Testis (tissue), 3 donors: ENCODE measurements around the gene SKAP1. TPM values are rescaled to one million over a fixed set of nuclear protein-coding genes. Genes with fewer than 3 reads are reported as not detected.
A peak's percentile ranks its signal among the peaks of the same experiment; 100 is the strongest.

Experiments
- DNase-seq: peaks from one replicate; pipeline ENCODE4 v3.0.0-alpha.2; 2019
- H3K27ac ChIP-seq, 2 donors: fragments of 200-600 bp; sonication (generic); one replicate each; pipeline ENCODE4 v1.5.1; 2019
- H3K27me3 ChIP-seq: fragments of 200-600 bp; sonication (generic); one replicate; pipeline ENCODE4 v1.5.1; 2019
- H3K36me3 ChIP-seq: fragments of 200-600 bp; sonication (generic); one replicate; pipeline ENCODE4 v1.5.1; 2017; ENCODE audit warnings: low read depth; ENCODE audit errors: missing control alignments
- H3K4me1 ChIP-seq: fragments of 200-600 bp; sonication (generic); one replicate; pipeline ENCODE4 v1.5.1; 2019
- H3K4me3 ChIP-seq, 2 donors: fragments of 200-600 bp; sonication (generic); one replicate each; pipeline ENCODE4 v1.5.1; 2017 to 2019
- H3K9me3 ChIP-seq: fragments of 200-600 bp; sonication (generic); one replicate; pipeline ENCODE4 v1.5.1; 2017
- POLR2A ChIP-seq: fragments of 450-650 bp; IDR thresholded peaks from one replicate; pipeline ENCODE4 v1.6.1; 2017; ENCODE audit warnings: antibody characterized with exemption, mild to moderate bottlenecking, moderate library complexity
- WGBS, 2 donors: methylation state at CpG; one replicate each; pipeline ENCODE4 v1.1.5; 2018; 5-methylcytosine and 5-hydroxymethylcytosine counted together
- intact Hi-C: fragments of 100-400 bp; cut with DNase I; formaldehyde crosslinking; loops from one replicate; pipeline ENCODE4 v1.15.1; 2023; ENCODE audit warnings: low total_unique reads
- polyA plus RNA-seq: library from polyadenylated mRNA; stranded (reverse); fragments of 350-450 nt; fragmentation: Illumina TruSeq; extraction: RNeasy Lipid Tissue Mini Kit (QIAGEN cat#74804); gene quantifications from one replicate; pipeline ENCODE4 v1.2.3, GENCODE V29; 2014; ENCODE audit warnings: low read depth, low replicate concordance; ENCODE audit not compliant: insufficient read depth
- total RNA-seq, 2 donors: library from RNA; depleted of rRNA; stranded (reverse); fragments of >200 nt; gene quantifications; one replicate each; pipeline ENCODE4 v1.2.3, GENCODE V29; 2016
- TF ChIP-seq, protein P1 (sequence below), 3 experiments: fragments of 450-650 bp in 2 of 3; fragments of 200-600 bp in 1 of 3; sonication (generic) in 1 of 3; IDR thresholded peaks; one replicate each; pipeline ENCODE4 v1.5.1; 2016 to 2019; ENCODE audit warnings: antibody characterized with exemption in 3 of 3, mild to moderate bottlenecking in 2 of 3, moderate library complexity in 1 of 3

The SKAP1 gene
- total and polyA plus RNA-seq, 3 donors from 2014 or later: 9.0 to 34.1 (median 16.9) TPM

DNA sequence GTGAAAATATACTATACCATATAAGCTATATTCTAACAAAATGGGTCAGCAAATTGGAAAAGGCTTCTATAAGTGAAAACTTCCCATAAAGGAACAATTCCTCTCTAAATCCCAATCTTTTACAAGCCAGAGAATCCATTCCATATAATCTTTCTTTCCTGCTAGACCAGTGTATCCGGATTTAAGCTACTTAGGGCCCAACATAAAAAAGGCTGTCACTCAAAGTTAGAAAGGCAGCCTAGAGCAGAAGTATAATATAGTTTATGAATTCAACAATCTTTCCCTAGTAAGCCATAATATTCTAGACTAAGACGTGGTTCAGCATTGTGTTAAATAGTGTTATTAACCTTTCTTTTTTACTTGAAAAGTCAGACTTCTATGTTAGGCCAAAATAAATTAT is 93.0 kb downstream of the SKAP1 start:
- H3K27me3 ChIP-seq: no peaks in the 10 kb centered on the region
- intact Hi-C loops: no loop called here

DNA sequence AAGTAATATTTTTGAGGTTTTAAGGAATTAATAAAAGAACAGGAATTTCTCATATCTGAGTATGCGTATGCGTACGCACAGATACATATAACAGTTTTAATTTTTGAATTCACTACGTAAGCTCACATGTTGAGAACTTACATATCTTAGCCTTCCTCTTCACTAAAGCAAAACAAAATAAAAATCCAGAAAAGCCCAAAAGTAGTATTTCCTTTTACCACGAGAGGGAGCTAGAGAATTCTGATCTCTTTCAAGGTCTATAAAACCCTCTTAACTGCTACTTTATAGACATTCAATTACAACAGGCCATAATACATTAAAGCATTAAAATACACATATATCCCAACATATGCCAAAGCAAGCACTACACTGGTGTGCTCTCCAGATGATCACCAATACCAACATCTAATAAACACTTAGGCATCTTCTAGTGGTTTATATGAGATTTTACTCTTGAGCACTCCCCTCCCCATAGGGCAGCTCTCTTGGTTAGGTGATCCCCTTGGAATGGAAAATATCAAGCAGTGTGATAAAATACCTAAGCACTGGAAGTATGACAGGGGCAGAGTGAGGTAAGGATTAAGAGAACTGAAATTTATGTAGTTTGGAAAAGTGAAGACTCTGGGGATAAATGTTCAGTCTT is 94.0 kb downstream of the SKAP1 start:
- DNase-seq: no peak
- H3K27me3 ChIP-seq: no peaks in the 10 kb centered on the region
- H3K4me3 ChIP-seq: no peak overlapping the region
- no peaks in the 10 kb centered on the region for H3K9me3 ChIP-seq
- H3K27ac ChIP-seq: no peak overlapping the region
- no peaks in the 10 kb centered on the region for H3K4me1 ChIP-seq
- H3K36me3 ChIP-seq: no peaks in the 10 kb centered on the region
- intact Hi-C loops: no loop called here
- no peak for TF ChIP-seq POLR2A
- TF ChIP-seq, protein P1, sequence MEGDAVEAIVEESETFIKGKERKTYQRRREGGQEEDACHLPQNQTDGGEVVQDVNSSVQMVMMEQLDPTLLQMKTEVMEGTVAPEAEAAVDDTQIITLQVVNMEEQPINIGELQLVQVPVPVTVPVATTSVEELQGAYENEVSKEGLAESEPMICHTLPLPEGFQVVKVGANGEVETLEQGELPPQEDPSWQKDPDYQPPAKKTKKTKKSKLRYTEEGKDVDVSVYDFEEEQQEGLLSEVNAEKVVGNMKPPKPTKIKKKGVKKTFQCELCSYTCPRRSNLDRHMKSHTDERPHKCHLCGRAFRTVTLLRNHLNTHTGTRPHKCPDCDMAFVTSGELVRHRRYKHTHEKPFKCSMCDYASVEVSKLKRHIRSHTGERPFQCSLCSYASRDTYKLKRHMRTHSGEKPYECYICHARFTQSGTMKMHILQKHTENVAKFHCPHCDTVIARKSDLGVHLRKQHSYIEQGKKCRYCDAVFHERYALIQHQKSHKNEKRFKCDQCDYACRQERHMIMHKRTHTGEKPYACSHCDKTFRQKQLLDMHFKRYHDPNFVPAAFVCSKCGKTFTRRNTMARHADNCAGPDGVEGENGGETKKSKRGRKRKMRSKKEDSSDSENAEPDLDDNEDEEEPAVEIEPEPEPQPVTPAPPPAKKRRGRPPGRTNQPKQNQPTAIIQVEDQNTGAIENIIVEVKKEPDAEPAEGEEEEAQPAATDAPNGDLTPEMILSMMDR (IDR thresholded peaks at IDR 0.05): peak in 2 of 3 experiments; percentile 40 to 73
- 26 to 52% methylated on average over 5 of the region's 5 CpGs for WGBS, 2 donors

More for the DNA sequence above, 93.0 kb downstream of the SKAP1 start:
- Histone ChIP-seq H3K4me3 (no peak overlapping the region), H3K36me3 (no peaks in the 10 kb centered on the region), H3K27ac (no peak overlapping the region), H3K9me3 (no peaks in the 10 kb centered on the region), H3K4me1 (no peaks in the 10 kb centered on the region)
- DNase-seq: no peak
- WGBS, 2 donors: 91 to 93% methylated on average over 2 of the region's 2 CpGs
- TF ChIP-seq, protein P1 (IDR thresholded peaks at IDR 0.05): no peak
- TF ChIP-seq POLR2A: no peak

DNA sequence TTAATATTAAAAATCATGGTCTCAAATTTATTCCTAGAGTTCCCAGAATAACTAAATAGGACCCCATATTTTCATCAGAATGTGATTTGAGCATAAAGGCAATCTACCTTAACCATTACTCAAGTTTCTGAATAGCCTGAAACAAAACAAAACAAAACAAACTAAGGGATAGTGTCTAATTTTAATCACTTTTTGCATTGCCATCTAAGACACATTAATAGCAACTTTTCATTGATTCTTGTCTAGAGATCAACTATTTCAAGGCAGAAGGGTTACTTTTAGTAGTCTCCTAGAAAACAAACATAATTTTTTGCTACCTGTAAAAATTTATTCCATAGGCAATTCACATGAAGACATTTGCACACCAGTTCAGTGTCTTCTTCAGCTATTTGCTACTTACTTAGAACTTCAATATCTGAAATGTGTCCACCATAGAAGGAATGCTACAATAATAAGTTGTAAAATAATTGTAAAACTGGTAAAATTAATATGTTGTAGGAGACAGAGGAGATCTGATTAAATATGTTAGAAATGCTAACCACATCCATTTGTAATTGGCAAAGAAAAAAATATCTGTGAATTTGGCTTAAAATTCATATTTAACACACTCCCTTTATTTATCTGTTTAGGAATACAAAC is 94.7 kb downstream of the SKAP1 start:
- no peak for DNase-seq
- no peak overlapping the region for H3K27ac ChIP-seq
- H3K36me3 ChIP-seq: no peaks in the 10 kb centered on the region
- no peak for TF ChIP-seq POLR2A
- TF ChIP-seq, protein P1 (IDR thresholded peaks at IDR 0.05): no peak
- H3K4me1 ChIP-seq: no peaks in the 10 kb centered on the region
- intact Hi-C loops: no loop called here
- H3K9me3 ChIP-seq: no peaks in the 10 kb centered on the region
- no peak overlapping the region for H3K4me3 ChIP-seq
- H3K27me3 ChIP-seq: no peaks in the 10 kb centered on the region

DNA sequence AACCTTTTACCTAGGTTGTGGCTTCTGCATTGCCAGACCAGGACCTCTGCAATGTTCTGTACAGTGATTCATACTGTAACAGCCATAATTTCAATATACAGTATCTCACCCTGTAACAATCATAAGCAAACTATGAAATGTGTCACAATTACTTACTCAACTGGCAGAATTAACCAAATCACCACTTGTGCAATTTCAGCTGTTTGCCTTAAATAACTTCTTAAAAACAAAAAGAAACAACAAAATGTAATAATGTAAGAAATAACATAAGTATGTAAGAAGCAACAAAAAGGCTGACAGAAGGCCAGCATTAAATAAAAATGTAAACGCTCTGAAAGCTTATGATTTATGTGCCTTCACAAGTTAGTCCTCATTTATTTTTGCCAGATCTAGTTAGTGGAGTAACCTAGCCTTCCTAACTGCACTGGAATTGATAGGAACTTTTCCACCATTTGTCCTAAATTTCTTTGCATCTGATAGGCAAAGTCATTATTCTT is 96.9 kb downstream of the SKAP1 start:
- no peaks in the 10 kb centered on the region for H3K27me3 ChIP-seq
- 65 to 77% methylated on average over 1 of the region's 1 CpG for WGBS, 2 donors
- H3K27ac ChIP-seq: no peak overlapping the region
- DNase-seq: no peak
- TF ChIP-seq POLR2A: no peak
- TF ChIP-seq, protein P1 (IDR thresholded peaks at IDR 0.05): no peak
- H3K4me3 ChIP-seq: no peak overlapping the region
- intact Hi-C loops: no loop called here
- H3K9me3 ChIP-seq: no peaks in the 10 kb centered on the region
- H3K4me1 ChIP-seq: no peaks in the 10 kb centered on the region
- no peaks in the 10 kb centered on the region for H3K36me3 ChIP-seq

DNA sequence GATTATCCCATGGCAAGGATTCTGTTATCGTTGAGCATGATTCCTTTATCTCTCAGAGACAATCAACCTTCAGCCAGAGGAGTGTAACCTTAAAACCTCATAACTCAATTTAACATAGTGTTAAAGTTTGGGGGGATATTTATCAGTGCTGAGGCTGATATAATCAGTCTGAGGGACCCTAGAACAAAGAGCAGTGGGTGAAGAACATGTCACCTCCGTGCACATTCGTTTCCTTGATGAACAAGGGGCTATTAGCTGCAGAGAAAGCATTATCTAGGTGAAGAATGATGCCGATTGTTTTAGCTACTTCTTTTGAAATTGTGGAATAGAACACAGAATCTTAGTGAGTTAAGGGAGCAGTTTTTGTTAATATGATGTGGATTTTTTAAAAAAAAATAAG is 99.1 kb downstream of the SKAP1 start:
- no peaks in the 10 kb centered on the region for H3K9me3 ChIP-seq
- intact Hi-C loops: no loop called here
- no peaks in the 10 kb centered on the region for H3K4me1 ChIP-seq
- 31 to 35% methylated on average over 4 of the region's 4 CpGs for WGBS, 2 donors
- no peak overlapping the region for H3K27ac ChIP-seq
- TF ChIP-seq, protein P1 (IDR thresholded peaks at IDR 0.05): no peak
- no peak for TF ChIP-seq POLR2A
- DNase-seq: no peak
- no peak overlapping the region for H3K4me3 ChIP-seq
- H3K36me3 ChIP-seq: no peaks in the 10 kb centered on the region
- no peaks in the 10 kb centered on the region for H3K27me3 ChIP-seq
